HG02884 (cell line): ENCODE measurements around the gene SLC25A48.

ENCODE experiments used
- ATAC-seq: cut with Tn5 transposase; IDR thresholded peaks from one replicate; pipeline ENCODE4 v1.9.1; 2021; ENCODE audit warnings: mild to moderate bottlenecking, moderate library complexity; ENCODE audit not compliant: unreplicated experiment

Gene SLC25A48

DNA sequence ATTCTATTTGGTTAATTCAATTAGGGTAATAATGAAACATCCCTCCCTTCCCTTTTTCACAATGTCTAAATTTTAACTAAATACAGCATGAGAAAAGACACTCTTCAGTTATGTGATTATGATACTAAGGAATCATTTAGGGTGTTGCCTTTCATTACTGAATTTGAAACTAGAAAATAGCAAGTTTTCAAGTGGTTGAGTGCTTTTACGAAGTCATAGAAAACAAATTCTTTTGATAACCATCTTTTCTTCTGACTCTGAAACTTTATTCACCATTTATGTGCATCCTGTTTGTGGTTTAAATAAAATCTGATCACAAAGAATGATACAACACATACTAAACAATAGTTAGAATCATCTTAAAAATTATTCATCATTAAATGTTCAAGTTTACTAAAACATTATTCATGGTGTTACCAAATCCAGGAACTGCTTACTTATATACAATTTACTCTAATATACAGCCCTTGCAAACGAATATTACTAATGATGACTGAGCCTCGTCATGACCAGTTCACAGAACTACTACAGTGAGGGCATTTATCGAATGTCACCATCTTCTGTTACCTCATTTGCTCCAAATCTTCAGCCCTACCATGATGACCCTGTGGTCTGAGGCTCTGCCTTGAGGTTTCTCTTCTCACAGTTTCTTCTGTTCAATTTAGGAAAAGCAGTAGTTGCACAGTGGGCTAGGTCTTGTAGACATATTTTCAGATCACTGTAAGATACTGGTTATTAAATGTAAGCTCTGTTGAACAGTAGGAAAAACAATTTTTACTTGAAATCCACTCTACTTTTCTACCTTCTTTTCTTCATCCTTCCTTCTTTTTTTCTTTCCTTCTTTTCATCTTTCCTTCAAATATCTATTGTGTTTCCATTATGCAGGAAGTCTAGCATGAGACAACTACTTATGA lies 79.5 kb downstream of the SLC25A48 start:
- ATAC-seq = no peak

DNA sequence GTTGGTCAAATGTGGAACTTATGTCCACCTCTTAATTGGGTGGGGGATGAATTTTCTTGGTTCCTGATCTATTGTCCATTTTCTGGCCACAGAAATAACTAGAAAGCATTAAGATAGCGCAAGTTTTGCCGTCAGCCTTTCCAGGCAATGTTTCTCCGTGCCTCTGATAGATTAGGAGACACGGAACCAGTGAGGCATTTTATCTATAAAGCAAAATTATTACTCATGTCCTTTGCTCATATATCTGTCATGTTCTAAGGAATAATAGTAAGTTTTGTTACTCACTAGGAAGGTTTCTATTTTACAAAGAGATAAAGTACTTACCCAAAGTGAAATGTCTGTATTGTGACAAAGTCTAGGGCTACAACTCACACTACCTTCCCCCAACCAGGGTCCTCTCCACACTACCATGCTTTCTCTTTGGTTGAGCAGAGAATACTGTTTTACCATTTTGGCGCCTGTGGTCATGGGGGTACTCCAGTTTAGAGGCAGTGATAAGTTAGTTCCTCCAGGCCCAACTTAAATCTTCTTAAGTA lies 81.1 kb downstream of the SLC25A48 start:
- ATAC-seq = no peak

DNA sequence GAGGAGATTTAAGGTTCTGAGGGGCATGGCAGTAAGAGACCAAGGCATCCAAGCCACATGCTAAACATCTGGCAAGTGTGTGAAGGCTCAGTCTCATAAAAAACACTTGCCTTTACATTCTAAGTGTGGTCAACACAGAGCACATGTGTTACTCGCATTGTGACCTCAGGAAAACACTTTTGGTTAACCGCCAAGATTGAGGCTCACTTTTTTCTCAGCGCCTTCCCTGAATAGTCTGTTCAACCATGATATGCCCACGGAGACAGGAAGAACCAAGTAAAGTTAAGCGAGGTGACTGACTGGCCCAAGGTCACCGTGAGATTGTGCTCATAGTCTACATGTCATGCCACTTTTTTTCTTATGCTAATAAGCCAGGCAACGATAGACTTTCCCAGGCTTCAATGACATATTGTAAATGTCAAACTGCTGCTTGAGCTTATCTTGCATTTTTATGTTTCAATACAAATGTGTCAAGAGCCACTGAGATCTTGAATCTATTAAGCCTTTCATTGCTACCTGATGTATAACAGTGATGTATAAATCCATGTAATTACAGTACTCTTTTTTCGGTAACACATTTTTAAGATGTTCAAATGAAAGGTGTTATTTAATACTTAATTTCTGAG lies 82.3 kb downstream of the SLC25A48 start:
- ATAC-seq = no peak

DNA sequence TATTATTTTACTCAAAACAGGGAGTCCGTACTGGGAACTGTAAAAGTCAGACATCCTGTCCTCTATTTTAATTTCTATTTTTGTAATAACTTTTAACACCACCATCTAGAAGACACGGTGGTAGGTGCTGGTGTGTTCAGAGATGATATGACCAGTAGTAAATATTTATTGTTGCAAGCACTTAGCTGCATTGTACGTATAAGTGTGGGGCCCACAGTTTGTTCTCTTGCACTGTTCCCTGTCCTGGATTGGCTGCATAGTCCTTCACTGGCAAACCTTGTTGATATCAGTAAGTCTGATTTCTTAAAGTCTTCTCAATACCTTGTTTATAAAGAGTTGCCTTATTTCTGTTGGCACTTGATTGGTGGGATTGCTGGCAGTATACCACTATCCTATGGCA lies 85.7 kb downstream of the SLC25A48 start:
- ATAC-seq = no peak

DNA sequence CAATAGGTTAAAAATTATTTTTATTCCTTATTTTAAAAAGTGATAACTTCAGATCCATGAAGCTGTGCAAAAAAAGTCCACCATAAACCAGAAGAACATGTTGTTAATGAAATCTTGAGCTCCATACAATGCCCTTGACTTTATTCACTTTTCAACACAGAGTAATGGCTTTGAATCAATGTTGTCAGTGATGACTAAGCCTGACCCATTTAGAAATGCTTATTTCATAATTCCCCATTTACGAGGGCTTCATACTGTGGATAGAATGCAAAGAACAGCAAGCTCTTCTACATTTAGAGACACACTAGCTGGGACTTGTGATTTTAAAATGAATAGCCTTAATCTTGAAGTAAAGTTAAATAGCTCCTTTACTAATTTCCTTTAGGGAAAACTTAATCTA lies 86.9 kb downstream of the SLC25A48 start:
- ATAC-seq = no peak

DNA sequence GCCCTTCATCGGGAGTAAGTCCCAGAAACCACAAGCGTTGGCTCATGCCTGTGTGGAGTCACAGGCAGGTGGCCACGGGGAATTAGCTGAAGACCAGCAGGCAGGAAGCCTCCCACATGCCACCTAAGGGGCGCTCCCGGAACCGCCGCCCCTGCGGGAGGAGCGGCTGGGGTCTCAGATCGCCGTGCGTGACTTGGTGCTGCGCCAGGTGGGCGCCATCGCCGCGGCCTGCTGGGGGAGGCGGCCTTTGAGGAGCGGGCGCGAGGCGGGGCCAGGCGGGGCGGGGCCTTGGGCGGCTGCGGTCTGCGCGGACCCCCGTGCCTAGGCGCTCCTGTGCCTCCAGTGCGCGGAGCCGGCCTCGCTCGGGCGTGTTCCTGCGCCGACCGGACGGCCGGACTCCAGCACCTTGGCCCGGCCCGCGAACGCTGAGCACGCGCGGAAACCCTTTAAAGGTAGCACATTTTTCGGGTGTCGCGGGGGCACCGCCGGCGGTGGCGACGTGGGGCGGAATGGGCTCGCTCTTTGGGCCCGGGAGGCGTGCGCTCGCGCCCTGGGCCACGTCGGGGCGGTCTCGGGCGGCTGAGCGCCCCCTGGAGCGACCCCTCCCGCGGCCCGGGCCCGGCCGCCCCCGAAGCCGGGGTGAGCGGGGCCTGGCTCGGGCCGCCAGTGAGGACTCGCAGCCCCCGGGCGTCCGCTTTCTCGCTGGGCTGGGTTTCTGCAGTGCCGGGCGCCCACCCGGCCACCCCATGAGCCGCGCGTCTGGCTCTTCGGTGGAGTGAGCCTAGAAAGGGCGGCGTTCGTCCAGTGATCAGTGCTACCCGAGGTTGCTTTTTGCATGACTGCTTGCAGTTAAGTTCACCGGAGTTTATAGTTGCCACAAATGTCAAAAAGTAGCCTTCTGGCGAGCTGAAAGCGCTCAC lies 95.8 kb downstream of the SLC25A48 start:
- ATAC-seq = no peak

DNA sequence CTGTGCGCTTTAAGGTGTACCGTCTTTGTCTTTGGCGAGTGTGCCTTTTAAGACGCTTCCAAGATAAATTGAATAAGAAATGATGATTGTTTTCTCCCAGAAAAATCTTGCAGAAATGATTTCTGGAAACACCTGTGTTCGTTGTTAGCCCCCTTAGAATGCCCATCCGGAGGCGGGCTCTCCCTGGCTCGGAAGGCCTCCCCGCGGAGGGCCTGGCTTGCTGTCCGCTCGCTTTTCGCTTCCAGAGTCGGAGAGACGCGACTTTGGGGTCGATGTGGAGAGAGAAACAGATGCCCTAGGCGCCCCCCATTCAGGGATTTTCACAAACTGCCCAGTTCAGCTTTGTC lies 96.5 kb downstream of the SLC25A48 start:
- ATAC-seq = no peak

DNA sequence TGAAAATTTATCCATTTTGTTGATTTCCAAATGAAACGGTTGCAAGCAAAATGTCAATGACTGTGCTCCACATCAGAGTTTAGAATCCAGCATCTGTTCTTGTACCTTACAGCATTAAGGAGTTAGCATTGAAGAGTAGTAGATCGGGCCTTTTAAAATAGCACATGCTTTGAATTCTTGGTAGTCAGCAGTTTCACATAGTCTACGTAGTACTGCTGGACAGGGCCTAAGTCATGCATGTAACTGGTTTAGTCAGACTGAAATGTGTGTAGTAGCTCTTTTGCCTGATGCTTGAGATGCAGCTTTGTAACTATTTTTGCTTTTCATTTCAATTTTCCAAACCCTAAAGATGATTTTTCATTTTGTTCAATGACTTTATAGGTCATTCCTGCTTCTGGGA lies 100.5 kb downstream of the SLC25A48 start:
- no peak for ATAC-seq

DNA sequence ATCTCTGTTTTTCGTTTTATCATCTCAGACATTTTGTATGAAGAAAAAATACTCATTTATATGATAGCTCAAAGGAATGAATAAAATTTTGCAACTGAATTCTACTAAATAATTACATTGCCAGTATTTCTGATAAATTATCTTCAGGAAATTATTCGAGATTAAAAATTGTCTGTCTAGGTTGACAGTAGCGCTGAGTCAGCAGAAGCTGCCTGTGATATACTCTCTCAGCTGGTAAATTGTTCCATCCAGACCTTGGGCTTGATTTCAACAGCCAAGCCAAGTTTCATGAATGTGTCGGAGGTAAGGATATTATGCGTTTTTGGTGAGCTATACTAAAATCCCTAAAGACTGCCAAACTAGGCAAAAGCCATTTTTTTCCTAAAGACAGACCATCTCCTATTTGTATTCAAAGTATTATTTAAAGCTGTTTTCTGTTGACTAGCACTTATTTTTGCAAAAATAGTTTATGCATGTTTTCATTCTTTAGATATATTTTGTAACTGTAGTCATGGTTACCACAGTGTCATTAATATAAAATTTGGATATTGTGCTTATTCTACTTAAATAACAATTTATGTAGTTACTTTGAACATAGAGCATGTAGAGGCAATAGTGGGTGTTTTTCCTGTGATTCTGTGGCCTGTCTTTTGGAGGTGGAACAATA lies 102.9 kb downstream of the SLC25A48 start:
- ATAC-seq = no peak
